ENCODE data around the gene CHST12. TPM values are rescaled to one million over a fixed set of nuclear protein-coding genes. Genes with fewer than 3 reads are reported as not detected.

Gene CHST12
- total and polyA plus RNA-seq, 2 donors (not counting 1 experiment from before 2014, with no cell fraction given): 25.4 to 27.1 TPM

- Mint-ChIP-seq H3K27ac (no peak overlapping the region), H3K9me3 (ENCODE audit: insufficient read depth) (no peaks in the 10 kb centered on the region), H3K4me3 (no peak overlapping the region), H3K27me3 (peaks cover 5% of the 10 kb centered on the region), H3K4me1 (peaks cover 12% of the 10 kb centered on the region)
- DNase-seq: no peak
- ChIA-PET POLR2A (no interaction called here), CTCF (interaction anchor here (1.5 kb wide), 1 partner anchor 196 kb away, joined by 3 read pairs; no protein-coding TSS in a partner anchor)
- H3K9ac ChIP-seq (ENCODE audit: low read length): no peak overlapping the region
- TF ChIP-seq, protein P1, sequence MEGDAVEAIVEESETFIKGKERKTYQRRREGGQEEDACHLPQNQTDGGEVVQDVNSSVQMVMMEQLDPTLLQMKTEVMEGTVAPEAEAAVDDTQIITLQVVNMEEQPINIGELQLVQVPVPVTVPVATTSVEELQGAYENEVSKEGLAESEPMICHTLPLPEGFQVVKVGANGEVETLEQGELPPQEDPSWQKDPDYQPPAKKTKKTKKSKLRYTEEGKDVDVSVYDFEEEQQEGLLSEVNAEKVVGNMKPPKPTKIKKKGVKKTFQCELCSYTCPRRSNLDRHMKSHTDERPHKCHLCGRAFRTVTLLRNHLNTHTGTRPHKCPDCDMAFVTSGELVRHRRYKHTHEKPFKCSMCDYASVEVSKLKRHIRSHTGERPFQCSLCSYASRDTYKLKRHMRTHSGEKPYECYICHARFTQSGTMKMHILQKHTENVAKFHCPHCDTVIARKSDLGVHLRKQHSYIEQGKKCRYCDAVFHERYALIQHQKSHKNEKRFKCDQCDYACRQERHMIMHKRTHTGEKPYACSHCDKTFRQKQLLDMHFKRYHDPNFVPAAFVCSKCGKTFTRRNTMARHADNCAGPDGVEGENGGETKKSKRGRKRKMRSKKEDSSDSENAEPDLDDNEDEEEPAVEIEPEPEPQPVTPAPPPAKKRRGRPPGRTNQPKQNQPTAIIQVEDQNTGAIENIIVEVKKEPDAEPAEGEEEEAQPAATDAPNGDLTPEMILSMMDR (IDR thresholded peaks at IDR 0.05): no peak
- TF ChIP-seq EZH2 (IDR thresholded peaks at IDR 0.05; ENCODE audit: borderline replicate concordance, insufficient read depth, low read depth, low read length, poor library complexity, severe bottlenecking): no peak
- H3K4me1 ChIP-seq (ENCODE audit: control insufficient read depth in 2 of 2, insufficient read depth in 2 of 2, low read length in 2 of 2): peaks cover 14 to 17% of the 10 kb centered on the region in 2 donors
- intact Hi-C loops (cut with micrococcal nuclease): loop anchor here (5.0 kb wide), 1 partner anchor 82 kb away; the partner anchor contains the start of genes BRAT1 and IQCE
- no peak overlapping the region for H3K4me3 ChIP-seq (ENCODE audit: control extremely low read depth in 1 of 5, extremely low read depth in 1 of 5, insufficient read depth in 1 of 5, low read depth in 2 of 5, low read length in 4 of 5)
- H4K20me1 ChIP-seq (ENCODE audit: control insufficient read depth, insufficient read depth, low read length, poor library complexity, severe bottlenecking): no peaks in the 10 kb centered on the region
- H3K27ac ChIP-seq (ENCODE audit: low read length in 2 of 2): no peak overlapping the region
- H3K27me3 ChIP-seq (replicated peaks in 1 of 4; ENCODE audit: control extremely low read depth in 1 of 4, control insufficient read depth in 3 of 4, insufficient read depth in 4 of 4, low read length in 3 of 4): peaks cover 0 to 12% (median 2%) of the 10 kb centered on the region in 4 experiments
- H3K9me3 ChIP-seq (ENCODE audit: control extremely low read depth in 1 of 3, control insufficient read depth in 2 of 3, insufficient read depth in 1 of 3, low read length in 2 of 3): no peaks in the 10 kb centered on the region
- no peak overlapping the region for H3K4me2 ChIP-seq (replicated peaks; ENCODE audit: low read depth, low read length, poor library complexity, severe bottlenecking)
- 94% methylated on average over 27 of the region's 28 CpGs for WGBS (ENCODE audit: insufficient coverage)
- no peak for ATAC-seq (ENCODE audit: low read depth)
- no peak overlapping the region for H2AFZ ChIP-seq (ENCODE audit: insufficient read depth, low read depth, low read length, poor library complexity, severe bottlenecking)
- no peaks in the 10 kb centered on the region for H3K36me3 ChIP-seq (replicated peaks in 1 of 2; ENCODE audit: control extremely low read depth in 1 of 2, control insufficient read depth in 1 of 2, extremely low read depth in 1 of 2, insufficient read depth in 2 of 2, low read length in 1 of 2)
- no peaks in the 10 kb centered on the region for H3K79me2 ChIP-seq (ENCODE audit: control insufficient read depth, insufficient read depth, low read length)
Measured at GRCh38 chr7:2474813-2475677, 71.6 kb downstream of the CHST12 start.

GRCh38 chr7:2475678-2476015, 72.2 kb downstream of the CHST12 start:
- Mint-ChIP-seq H3K27me3 (peaks cover 2% of the 10 kb centered on the region), H3K9me3 (ENCODE audit: insufficient read depth) (no peaks in the 10 kb centered on the region), H3K4me1 (peaks cover 12% of the 10 kb centered on the region), H3K4me3 (no peak overlapping the region), H3K27ac (no peak overlapping the region)
- DNase-seq (no peak), ATAC-seq (ENCODE audit: low read depth) (no peak)
- ChIA-PET CTCF (interaction anchor here (1.0 to 1.5 kb wide), 2 partner anchors 46 to 196 kb away, joined by 3 read pairs; no protein-coding TSS in a partner anchor), POLR2A (no interaction called here)
- Histone ChIP-seq H3K27ac (ENCODE audit: low read length in 2 of 2) (no peak overlapping the region), H3K4me3 (ENCODE audit: control extremely low read depth in 1 of 5, extremely low read depth in 1 of 5, insufficient read depth in 1 of 5, low read depth in 2 of 5, low read length in 4 of 5) (no peak overlapping the region), H3K79me2 (ENCODE audit: control insufficient read depth, insufficient read depth, low read length) (no peaks in the 10 kb centered on the region), H3K9me3 (ENCODE audit: control extremely low read depth in 1 of 3, control insufficient read depth in 2 of 3, insufficient read depth in 1 of 3, low read length in 2 of 3) (no peaks in the 10 kb centered on the region), H3K4me1 (ENCODE audit: control insufficient read depth in 2 of 2, insufficient read depth in 2 of 2, low read length in 2 of 2) (peaks cover 14 to 17% of the 10 kb centered on the region in 2 donors), H4K20me1 (ENCODE audit: control insufficient read depth, insufficient read depth, low read length, poor library complexity, severe bottlenecking) (no peaks in the 10 kb centered on the region), H3K36me3 (replicated peaks in 1 of 2; ENCODE audit: control extremely low read depth in 1 of 2, control insufficient read depth in 1 of 2, extremely low read depth in 1 of 2, insufficient read depth in 2 of 2, low read length in 1 of 2) (no peaks in the 10 kb centered on the region), H2AFZ (ENCODE audit: insufficient read depth, low read depth, low read length, poor library complexity, severe bottlenecking) (no peak overlapping the region), H3K9ac (ENCODE audit: low read length) (no peak overlapping the region), H3K27me3 (replicated peaks in 1 of 4; ENCODE audit: control extremely low read depth in 1 of 4, control insufficient read depth in 3 of 4, insufficient read depth in 4 of 4, low read length in 3 of 4) (peaks cover 0 to 12% (median 2%) of the 10 kb centered on the region in 4 experiments), H3K4me2 (replicated peaks; ENCODE audit: low read depth, low read length, poor library complexity, severe bottlenecking) (no peak overlapping the region)
- WGBS (ENCODE audit: insufficient coverage): 89% methylated on average over 15 of the region's 18 CpGs
- intact Hi-C loops (cut with micrococcal nuclease): loop anchor here (2.0 to 5.0 kb wide), 3 partner anchors 35 to 82 kb away; partner anchors contain the start of genes BRAT1, IQCE and LFNG
- no peak for TF ChIP-seq EZH2 (IDR thresholded peaks at IDR 0.05; ENCODE audit: borderline replicate concordance, insufficient read depth, low read depth, low read length, poor library complexity, severe bottlenecking)
- TF ChIP-seq, protein P1 (IDR thresholded peaks at IDR 0.05): no peak
